Measurements from ENCODE around the gene ATF3.

The ATF3 gene

GRCh38 chr1:212586206-212587015 lies 22.1 kb upstream of the ATF3 start:
- DNase-seq (ENCODE audit: low read depth in 2 of 2), result no peak

GRCh38 chr1:212587016-212587887 lies 21.3 kb upstream of the ATF3 start:
- no peak for DNase-seq (ENCODE audit: low read depth in 2 of 2)

- no peak for DNase-seq (ENCODE audit: low read depth in 2 of 2)
Observed at GRCh38 chr1:212587888-212588510, 20.6 kb upstream of the ATF3 start.

GRCh38 chr1:212589446-212589845 lies 19.1 kb upstream of the ATF3 start:
- DNase-seq (ENCODE audit: low read depth in 2 of 2), result no peak

- DNase-seq (ENCODE audit: low read depth in 2 of 2), result no peak
Observed at GRCh38 chr1:212591922-212592321, 16.6 kb upstream of the ATF3 start.

- no peak for DNase-seq (ENCODE audit: low read depth in 2 of 2)
Observed at GRCh38 chr1:212593821-212594251, 14.7 kb upstream of the ATF3 start.

GRCh38 chr1:212594640-212595039 lies 13.9 kb upstream of the ATF3 start:
- no peak for DNase-seq (ENCODE audit: low read depth in 2 of 2)

- no peak for DNase-seq (ENCODE audit: low read depth in 2 of 2)
Observed at GRCh38 chr1:212595229-212595628, 13.3 kb upstream of the ATF3 start.

- DNase-seq (ENCODE audit: low read depth in 2 of 2), result no peak
Observed at GRCh38 chr1:212595787-212596714, 12.5 kb upstream of the ATF3 start.

- DNase-seq (ENCODE audit: low read depth in 2 of 2), result no peak
Observed at GRCh38 chr1:212596798-212597197, 11.8 kb upstream of the ATF3 start.

GRCh38 chr1:212597487-212597886 lies 11.1 kb upstream of the ATF3 start:
- no peak for DNase-seq (ENCODE audit: low read depth in 2 of 2)

- DNase-seq (ENCODE audit: low read depth in 2 of 2), result no peak
Observed at GRCh38 chr1:212600071-212600915, 8.3 kb upstream of the ATF3 start.

GRCh38 chr1:212600980-212601379 lies 7.6 kb upstream of the ATF3 start:
- DNase-seq (ENCODE audit: low read depth in 2 of 2), result no peak

GRCh38 chr1:212601524-212601923 lies 7.0 kb upstream of the ATF3 start:
- no peak for DNase-seq (ENCODE audit: low read depth in 2 of 2)

- DNase-seq (ENCODE audit: low read depth in 2 of 2), result no peak
Observed at GRCh38 chr1:212605441-212606394, 2.8 kb upstream of the ATF3 start.

- DNase-seq (ENCODE audit: low read depth in 2 of 2), result peak in 1 of 2 donors; percentile 28
Observed at GRCh38 chr1:212606395-212607205, 2.0 kb upstream of the ATF3 start.

- no peak for DNase-seq (ENCODE audit: low read depth in 2 of 2)
Observed at GRCh38 chr1:212607206-212607912, 1.2 kb upstream of the ATF3 start.
